CD8-positive, alpha-beta memory T cell (primary cell): ENCODE data around the gene WBP2. TPM values are rescaled to one million over a fixed set of nuclear protein-coding genes. Genes with fewer than 3 reads are reported as not detected.
A peak's percentile ranks its signal among the peaks of the same experiment; 100 is the strongest.
"Not testable (repeated sequence)": the region's sequence is repeated elsewhere in the genome, so short reads cannot be mapped to it uniquely, and the experiment has no call there.

Source experiments
- CTCF ChIA-PET: fragments of 350-600 bp; sonication (Branson Sonifier 250); formaldehyde crosslinking; loops from one replicate; lab custom pipeline; 2021; ENCODE audit warnings: antibody characterized with exemption; lab: Charles Lee
- POLR2A ChIA-PET: fragments of 350-600 bp; sonication (Branson Sonifier 250); formaldehyde crosslinking; loops from one replicate; lab custom pipeline; 2021; ENCODE audit warnings: antibody characterized with exemption; lab: Charles Lee
- DNase-seq, 5 donors: peaks; one replicate each; pipeline versions ENCODE4 v3.0.0 to v3.0.0-alpha.2; 2020 to 2022; ENCODE audit warnings: mixed read lengths in 1 of 5
- H3K27ac ChIP-seq: one replicate; pipeline ENCODE4 v1.7.0; 2013; ENCODE audit warnings: low read depth, mild to moderate bottlenecking, low read length, moderate library complexity
- H3K27me3 ChIP-seq: 2 replicates; pipeline ENCODE4 v1.7.0; 2013; ENCODE audit warnings: low read length, mild to moderate bottlenecking; ENCODE audit not compliant: insufficient read depth, poor library complexity, severe bottlenecking
- H3K36me3 ChIP-seq: 2 replicates; pipeline ENCODE4 v1.7.0; 2013; ENCODE audit warnings: mild to moderate bottlenecking, low read length, moderate library complexity; ENCODE audit not compliant: insufficient read depth
- H3K4me1 ChIP-seq: 2 replicates; pipeline ENCODE4 v1.7.0; 2013; ENCODE audit warnings: mild to moderate bottlenecking, low read length, moderate library complexity; ENCODE audit not compliant: insufficient read depth
- H3K4me3 ChIP-seq: 2 replicates; pipeline ENCODE4 v1.7.0; 2013; ENCODE audit warnings: mild to moderate bottlenecking, low read length
- H3K9me3 ChIP-seq: 2 replicates; pipeline ENCODE4 v1.7.0; 2013; ENCODE audit warnings: mild to moderate bottlenecking, low read length
- H3K27ac Mint-ChIP-seq, 8 donors: one replicate each; pipeline ENCODE4 v1.8.0; 2020 to 2021; ENCODE audit warnings: mixed read lengths in 8 of 8, mild to moderate bottlenecking in 6 of 8, inconsistent platforms in 3 of 8, moderate library complexity in 3 of 8
- H3K27me3 Mint-ChIP-seq, 2 donors: one replicate each; pipeline ENCODE4 v1.8.0; 2020 to 2021; ENCODE audit warnings: mixed read lengths in 2 of 2, mild to moderate bottlenecking in 1 of 2, moderate library complexity in 1 of 2
- H3K36me3 Mint-ChIP-seq, 3 donors: one replicate each; pipeline ENCODE4 v1.8.0; 2020 to 2021; ENCODE audit warnings: mixed read lengths in 3 of 3, inconsistent platforms in 1 of 3, mild to moderate bottlenecking in 1 of 3
- H3K4me1 Mint-ChIP-seq, 3 donors: one replicate each; pipeline ENCODE4 v1.8.0; 2020 to 2021; ENCODE audit warnings: mixed read lengths in 3 of 3, inconsistent platforms in 1 of 3, mild to moderate bottlenecking in 1 of 3
- H3K4me3 Mint-ChIP-seq, 7 donors: one replicate each; pipeline ENCODE4 v1.8.0; 2020 to 2021; ENCODE audit warnings: mixed read lengths in 7 of 7, mild to moderate bottlenecking in 6 of 7, moderate library complexity in 4 of 7, inconsistent platforms in 2 of 7
- H3K9me3 Mint-ChIP-seq, 5 donors: one replicate each; pipeline ENCODE4 v1.8.0; 2020 to 2022; ENCODE audit warnings: mixed read lengths in 5 of 5, mild to moderate bottlenecking in 3 of 5, moderate library complexity in 2 of 5, inconsistent platforms in 1 of 5
- polyA plus RNA-seq: library from polyadenylated mRNA; unstranded; fragments of 300-500 nt; fragmentation: Illumina TruSeq; gene quantifications from one replicate; pipeline ENCODE4 v1.2.3, GENCODE V29; 2021
- total RNA-seq, 2 experiments: library from RNA; stranded (reverse); gene quantifications; one replicate each; pipeline ENCODE4 v1.2.3, GENCODE V29; 2021

WBP2 gene
- total and polyA plus RNA-seq, 3 experiments from 2014 or later, result 47.5 to 129 (median 53.2) TPM

DNA sequence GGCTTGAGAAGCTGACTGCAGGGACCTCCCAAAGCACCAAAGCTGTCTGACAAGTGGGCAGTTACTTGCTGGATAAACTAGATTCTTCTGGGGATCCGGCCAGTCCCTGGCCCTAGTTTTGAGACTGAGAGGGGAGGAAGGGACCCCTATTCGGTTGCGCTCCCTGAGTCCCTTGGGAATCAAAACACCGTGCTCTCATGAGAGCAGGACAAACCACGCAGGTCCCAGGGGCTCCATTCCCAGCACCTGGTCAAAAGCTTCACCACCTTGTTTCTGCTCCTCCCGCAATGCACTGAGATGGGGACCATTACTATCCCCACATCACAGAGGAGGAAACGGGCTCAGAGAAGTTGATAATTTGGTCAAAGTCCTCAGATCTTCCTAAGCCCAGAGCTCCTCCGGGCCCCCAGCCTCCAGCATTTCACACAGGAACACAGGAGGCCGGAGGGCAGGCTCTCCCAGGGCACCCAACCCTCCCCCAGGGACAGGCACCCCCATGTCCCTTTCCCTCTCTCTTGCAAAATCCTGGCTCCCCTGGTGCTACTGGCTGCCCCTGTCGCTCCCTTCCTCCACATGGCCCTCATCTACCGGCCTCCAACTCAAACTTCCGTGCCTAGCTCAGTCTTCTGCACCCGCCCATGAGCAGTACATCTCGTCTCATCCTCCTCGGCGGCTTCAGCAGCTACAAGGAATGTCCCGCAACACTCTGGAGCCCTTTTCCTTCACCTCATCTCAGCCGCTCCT, 38.3 kb upstream of the WBP2 start:
- peaks cover 18% of the 10 kb centered on the region for H3K4me1 ChIP-seq
- Mint-ChIP-seq H3K27me3 (no peaks in the 10 kb centered on the region), H3K9me3 (no peaks in the 10 kb centered on the region), H3K4me3 (peak overlapping the region in 4 of 7 donors; percentile 30 to 66 (median 64)), H3K36me3 (peaks cover 0 to 40% (median 0%) of the 10 kb centered on the region in 3 donors), H3K4me1 (peaks cover 25 to 31% (median 26%) of the 10 kb centered on the region in 3 donors), H3K27ac (peak overlapping the region in 6 of 8 donors; percentile 30 to 82 (median 58))
- no peaks in the 10 kb centered on the region for H3K9me3 ChIP-seq
- ChIA-PET CTCF (interaction anchor here (1.0 kb wide), 3 partner anchors 15 to 140 kb away, joined by 3 read pairs; partner anchors contain the start of gene TRIM47), POLR2A (interaction anchor here (1.0 kb wide), 1 partner anchor 11 kb away, joined by 3 read pairs; the partner anchor contains the start of gene MRPL38)
- no peaks in the 10 kb centered on the region for H3K27me3 ChIP-seq
- no peak overlapping the region for H3K4me3 ChIP-seq
- H3K27ac ChIP-seq, result no peak overlapping the region
- DNase-seq, result no peak
- no peaks in the 10 kb centered on the region for H3K36me3 ChIP-seq

GRCh38 chr17:75892556-75893224, 37.6 kb upstream of the WBP2 start:
- peak overlapping the region in 1 of 7 donors; percentile 36 for H3K4me3 Mint-ChIP-seq
- peaks cover 18% of the 10 kb centered on the region for H3K4me1 ChIP-seq
- POLR2A ChIA-PET, result no interaction called here
- no peaks in the 10 kb centered on the region for H3K36me3 ChIP-seq
- peak overlapping the region in 1 of 8 donors; percentile 36 for H3K27ac Mint-ChIP-seq
- peaks cover 23 to 30% (median 24%) of the 10 kb centered on the region in 3 donors for H3K4me1 Mint-ChIP-seq
- no peaks in the 10 kb centered on the region for H3K27me3 Mint-ChIP-seq
- H3K4me3 ChIP-seq, result no peak overlapping the region
- CTCF ChIA-PET, result interaction anchor here (1.0 kb wide), 2 partner anchors 17 to 139 kb away, joined by 3 read pairs; no protein-coding TSS in a partner anchor
- peaks cover 0 to 34% (median 0%) of the 10 kb centered on the region in 3 donors for H3K36me3 Mint-ChIP-seq
- H3K9me3 Mint-ChIP-seq, result no peaks in the 10 kb centered on the region
- DNase-seq, result no peak
- no peak overlapping the region for H3K27ac ChIP-seq
- H3K27me3 ChIP-seq, result no peaks in the 10 kb centered on the region
- H3K9me3 ChIP-seq, result no peaks in the 10 kb centered on the region

- POLR2A ChIA-PET, result interaction anchor here (0.5 kb wide), 1 partner anchor 12 kb away, joined by 3 read pairs; no protein-coding TSS in a partner anchor
- CTCF ChIA-PET, result interaction anchor here (0.7 kb wide), 1 partner anchor 144 kb away, joined by 3 read pairs; no protein-coding TSS in a partner anchor
- Mint-ChIP-seq H3K36me3 (peaks cover 0 to 29% (median 0%) of the 10 kb centered on the region in 3 donors), H3K27ac (no peak overlapping the region), H3K27me3 (no peaks in the 10 kb centered on the region), H3K9me3 (no peaks in the 10 kb centered on the region), H3K4me3 (peak overlapping the region in 1 of 7 donors; percentile 13), H3K4me1 (peaks cover 19 to 23% (median 19%) of the 10 kb centered on the region in 3 donors)
- no peak for DNase-seq
- no peaks in the 10 kb centered on the region for H3K27me3 ChIP-seq
- H3K4me1 ChIP-seq, result peaks cover 18% of the 10 kb centered on the region
- H3K4me3 ChIP-seq, result no peak overlapping the region
- H3K36me3 ChIP-seq, result no peaks in the 10 kb centered on the region
- H3K27ac ChIP-seq, result no peak overlapping the region
- H3K9me3 ChIP-seq, result no peaks in the 10 kb centered on the region
These were observed 36.7 kb upstream of the WBP2 start for GRCh38 chr17:75891605-75892555.

DNA sequence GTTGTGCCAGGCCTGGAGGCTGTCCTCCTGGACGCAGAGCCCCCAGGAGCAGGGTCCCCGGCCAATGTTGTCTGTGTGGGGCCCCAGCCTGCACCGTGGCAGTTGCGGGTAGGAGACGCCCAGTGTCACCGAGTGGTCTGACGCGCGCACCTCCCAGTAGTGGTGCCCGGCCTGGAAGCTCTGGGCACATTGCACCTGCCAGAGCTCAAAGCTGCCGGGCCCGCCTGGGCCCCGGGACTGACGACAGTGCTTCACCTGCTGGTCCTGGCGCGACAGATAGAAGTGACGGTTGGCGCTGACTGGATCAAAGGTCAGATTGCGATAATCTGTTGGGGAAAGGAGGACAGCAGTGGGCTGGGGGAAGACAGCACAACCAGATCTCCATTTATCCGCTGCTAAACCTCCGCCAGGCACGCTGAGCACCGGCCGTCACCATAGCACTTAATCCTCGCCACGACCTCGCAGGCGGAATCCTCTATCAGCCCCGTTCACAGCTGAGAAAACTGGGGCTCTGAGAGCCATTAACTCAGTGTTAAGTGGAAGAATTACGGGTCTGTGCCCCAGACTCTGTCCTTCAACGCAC, 36.0 kb upstream of the WBP2 start:
- Histone ChIP-seq H3K4me1 (peaks cover 18% of the 10 kb centered on the region), H3K27ac (no peak overlapping the region), H3K27me3 (no peaks in the 10 kb centered on the region), H3K36me3 (no peaks in the 10 kb centered on the region), H3K4me3 (no peak overlapping the region), H3K9me3 (no peaks in the 10 kb centered on the region)
- CTCF ChIA-PET, result interaction anchor here (0.7 to 1.3 kb wide), 2 partner anchors 19 to 143 kb away, joined by 3 read pairs; no protein-coding TSS in a partner anchor
- H3K27ac Mint-ChIP-seq, result no peak overlapping the region
- no peak overlapping the region for H3K4me3 Mint-ChIP-seq
- H3K9me3 Mint-ChIP-seq, result no peaks in the 10 kb centered on the region
- POLR2A ChIA-PET, result interaction anchor here (0.5 kb wide), 1 partner anchor 11 kb away, joined by 3 read pairs; no protein-coding TSS in a partner anchor
- peaks cover 0 to 29% (median 0%) of the 10 kb centered on the region in 3 donors for H3K36me3 Mint-ChIP-seq
- no peaks in the 10 kb centered on the region for H3K27me3 Mint-ChIP-seq
- no peak for DNase-seq
- peaks cover 19 to 23% (median 19%) of the 10 kb centered on the region in 3 donors for H3K4me1 Mint-ChIP-seq

DNA sequence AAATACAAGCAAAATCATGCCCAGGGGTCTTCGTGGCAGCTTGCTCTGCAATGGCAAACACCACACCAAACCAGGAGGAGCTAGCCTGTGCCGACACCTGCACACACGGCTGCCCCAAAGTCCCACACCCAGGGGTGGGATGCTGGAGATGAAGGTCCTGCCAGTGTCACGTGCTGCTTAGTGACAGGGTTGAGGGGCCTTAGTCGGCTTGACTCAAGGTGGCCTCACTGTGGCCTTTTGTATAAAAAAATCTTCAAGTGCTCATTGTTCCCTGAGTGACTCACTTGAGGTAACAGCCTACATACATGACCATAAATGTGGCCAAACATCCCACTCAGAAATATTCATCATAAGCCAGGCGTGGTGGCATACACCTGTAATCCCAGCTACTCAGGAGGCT, 34.3 kb upstream of the WBP2 start:
- ChIA-PET CTCF (interaction anchor here (1.0 to 1.6 kb wide), 4 partner anchors 10 to 18 kb away, joined by 3 to 4 read pairs (median 3); no protein-coding TSS in a partner anchor), POLR2A (no interaction called here)
- Mint-ChIP-seq H3K27ac (peak overlapping the region in 1 of 8 donors; percentile 33), H3K36me3 (peaks cover 0 to 27% (median 0%) of the 10 kb centered on the region in 3 donors), H3K27me3 (no peaks in the 10 kb centered on the region), H3K4me3 (no peak overlapping the region), H3K4me1 (peaks cover 8 to 10% (median 8%) of the 10 kb centered on the region in 3 donors), H3K9me3 (no peaks in the 10 kb centered on the region)
- H3K9me3 ChIP-seq, result no peaks in the 10 kb centered on the region
- DNase-seq, result no peak
- no peaks in the 10 kb centered on the region for H3K36me3 ChIP-seq
- no peak overlapping the region for H3K4me3 ChIP-seq
- no peaks in the 10 kb centered on the region for H3K27me3 ChIP-seq
- no peak overlapping the region for H3K27ac ChIP-seq
- peaks cover 3% of the 10 kb centered on the region for H3K4me1 ChIP-seq

DNA sequence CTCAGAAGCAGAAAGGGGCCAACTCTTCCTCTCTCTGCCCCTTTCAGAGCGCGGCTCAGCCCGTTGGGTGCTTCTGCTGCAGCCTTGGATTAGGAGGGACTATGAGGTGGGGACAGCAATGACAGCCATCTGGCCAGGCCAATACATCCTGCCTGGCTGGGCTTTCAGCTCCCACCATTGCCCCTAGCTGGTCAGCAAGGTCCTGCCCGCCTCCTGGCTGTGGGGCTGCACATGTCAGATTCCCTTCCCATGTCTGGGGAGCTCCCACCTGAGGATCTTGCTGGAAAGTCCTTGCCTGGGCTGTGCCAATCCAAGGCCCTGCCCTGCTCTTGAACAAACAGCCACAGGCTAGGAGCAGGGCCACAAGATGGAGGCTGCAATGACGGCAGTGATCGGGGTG, 33.3 kb upstream of the WBP2 start:
- Histone ChIP-seq H3K27me3 (no peaks in the 10 kb centered on the region), H3K27ac (no peak overlapping the region), H3K4me1 (no peaks in the 10 kb centered on the region), H3K4me3 (no peak overlapping the region), H3K36me3 (no peaks in the 10 kb centered on the region), H3K9me3 (no peaks in the 10 kb centered on the region)
- Mint-ChIP-seq H3K9me3 (no peaks in the 10 kb centered on the region), H3K27me3 (no peaks in the 10 kb centered on the region), H3K36me3 (peaks cover 0 to 27% (median 0%) of the 10 kb centered on the region in 3 donors), H3K4me1 (no peaks in the 10 kb centered on the region), H3K4me3 (no peak overlapping the region), H3K27ac (peak overlapping the region in 1 of 8 donors; percentile 81)
- ChIA-PET CTCF (interaction anchor here (1.0 to 1.8 kb wide), 3 partner anchors 11 to 17 kb away, joined by 3 to 5 read pairs (median 5); no protein-coding TSS in a partner anchor), POLR2A (no interaction called here)
- DNase-seq, result no peak

GRCh38 chr17:75885860-75886259, 30.7 kb upstream of the WBP2 start:
- H3K27me3 Mint-ChIP-seq, H3K4me1 Mint-ChIP-seq, H3K27ac ChIP-seq, H3K4me3 Mint-ChIP-seq, H3K36me3 ChIP-seq, DNase-seq, H3K27me3 ChIP-seq, H3K4me1 ChIP-seq, H3K4me3 ChIP-seq, H3K9me3 Mint-ChIP-seq, H3K9me3 ChIP-seq: not testable (repeated sequence)
- H3K27ac Mint-ChIP-seq, result peak overlapping the region in 1 of 8 donors; percentile 83
- ChIA-PET CTCF (interaction anchor here (1.2 to 1.5 kb wide), 2 partner anchors 11 to 25 kb away, joined by 3 to 5 read pairs; partner anchors contain the start of gene TRIM65), POLR2A (interaction anchor here (0.6 to 1.0 kb wide), 3 partner anchors 10 to 453 kb away, joined by 3 to 8 read pairs (median 3); no protein-coding TSS in a partner anchor)
- peaks cover 0 to 12% (median 0%) of the 10 kb centered on the region in 3 donors for H3K36me3 Mint-ChIP-seq
